Right lobe of liver (tissue), 6 donors: ENCODE results near the gene LIPA. TPM values are rescaled to one million over a fixed set of nuclear protein-coding genes. Genes with fewer than 3 reads are reported as not detected.

Experiments
- ATAC-seq, 4 donors: fragments of 200-7000 bp; cut with Tn5 transposase; one replicate each; pipeline ENCODE4 v1.9.1; 2020; ENCODE audit warnings: mild to moderate bottlenecking in 4 of 4, moderate library complexity in 4 of 4
- DNase-seq, 3 donors: peaks; one replicate each; pipeline ENCODE4 v3.0.0-alpha.2; 2020
- H3K27ac ChIP-seq, 3 donors: fragments of 200-600 bp; one replicate each; pipeline ENCODE4 v1.8.0; 2022
- H3K27me3 ChIP-seq, 2 donors: fragments of 200-600 bp; one replicate each; pipeline ENCODE4 v1.8.0; 2022
- H3K36me3 ChIP-seq, 4 donors: fragments of 200-600 bp; sonication (generic) in 1 of 4; one replicate each; pipeline versions ENCODE4 v1.5.1 to v1.8.0; 2017 to 2022; ENCODE audit warnings: control low read depth in 1 of 4
- H3K4me1 ChIP-seq, 4 donors: fragments of 200-600 bp; sonication (generic) in 1 of 4; one replicate each; pipeline versions ENCODE4 v1.5.1 to v1.8.0; 2017 to 2022; ENCODE audit warnings: control low read depth in 1 of 4
- H3K4me3 ChIP-seq, 3 donors: fragments of 200-600 bp; one replicate each; pipeline ENCODE4 v1.8.0; 2022
- H3K9me3 ChIP-seq, 4 donors: fragments of 200-600 bp; sonication (generic) in 1 of 4; one replicate each; pipeline versions ENCODE4 v1.5.1 to v1.8.0; 2017 to 2022; ENCODE audit warnings: control low read depth in 1 of 4
- CTCF ChIP-seq, 4 donors: fragments of 200-600 bp in 3 of 4; fragments of 450-650 bp in 1 of 4; IDR thresholded peaks; one replicate each; pipeline versions ENCODE4 v1.5.1 to v1.8.0; 2016 to 2022; ENCODE audit warnings: antibody characterized with exemption in 4 of 4, mild to moderate bottlenecking in 2 of 4
- POLR2A ChIP-seq: fragments of 450-650 bp; IDR thresholded peaks from one replicate; pipeline ENCODE4 v1.6.1; 2017; ENCODE audit warnings: antibody characterized with exemption, mild to moderate bottlenecking
- WGBS: methylation state at CpG from one replicate; pipeline ENCODE4 v1.1.6; 2018; ENCODE audit warnings: low coverage, low lambda C conversion rate; ENCODE audit not compliant: insufficient coverage; ENCODE audit errors: missing lambda C conversion rate; 5-methylcytosine and 5-hydroxymethylcytosine counted together
- intact Hi-C, 2 donors: fragments of 100-400 bp; cut with DNase I; formaldehyde crosslinking; loops; one replicate each; pipeline versions ENCODE4 v1.11.2 to v1.14.1; 2022
- total RNA-seq, 6 experiments: library from RNA; depleted of rRNA in 2 of 6; stranded (reverse); fragments of >200 nt in 2 of 6; fragmentation: NEBNext Ultra II Directional in 3 of 6; extraction: Animal tissue kit (Norgen Biotek cat#: 25700) in 3 of 6; gene quantifications; one replicate each; pipeline versions ENCODE4 v1.1.0 to v1.2.4, GENCODE V29; 2016 to 2023
- donor health status: DM: no; HTN: yes; CAD: no.
- donor health status: DM: no; HTN: no; CAD: no.
- donor health status: DM: no; HTN: no; CAD: no.
- donor health status: DM: no; HTN: yes; CAD: no.
- donor health status: DM: no; HTN: yes; CAD: no.

The LIPA gene
- total RNA-seq, 6 experiments from 2014 or later, result 52.4 to 179 (median 58.4) TPM

GRCh38 chr10:89164080-89164479 is 87.5 kb downstream of the LIPA start:
- DNase-seq (no peak), ATAC-seq (peak; percentile 14 to 64 (median 46))
- TF ChIP-seq POLR2A (no peak), CTCF (IDR thresholded peaks at IDR 0.05) (no peak)
- intact Hi-C loops, result no loop called here
- 37% methylated on average over 2 of the region's 3 CpGs for WGBS
- no peak overlapping the region for H3K4me3 ChIP-seq
- peak overlapping the region in 1 of 3 donors; percentile 61 for H3K27ac ChIP-seq
- H3K9me3 ChIP-seq, result no peaks in the 10 kb centered on the region
- H3K36me3 ChIP-seq, result no peaks in the 10 kb centered on the region
- H3K27me3 ChIP-seq, result no peaks in the 10 kb centered on the region
- H3K4me1 ChIP-seq, result peaks cover 0 to 8% (median 0%) of the 10 kb centered on the region in 4 donors

Other genes starting within 250 kb of the LIPA start
- gene CH25H, start 44.5 kb downstream of the LIPA start, total RNA-seq, result 1 to 10 TPM in 1 of 6 experiments, under 1 TPM in 3, not detected in 2; 0.31 to 1.2 (median 0.60) TPM
- gene IFIT2, start 50.3 kb upstream of the LIPA start, total RNA-seq, result 10 to 100 TPM in 3 of 6 experiments, 1 to 10 TPM in 3; 4.7 to 12.4 (median 9.8) TPM
- gene IFIT3, start 76.2 kb upstream of the LIPA start, total RNA-seq, result 10 to 100 TPM in 4 of 6 experiments, 1 to 10 TPM in 2; 7.5 to 17.9 (median 11.5) TPM
- gene IFIT1B, start 126.3 kb upstream of the LIPA start, total RNA-seq, result 1 to 10 TPM in 1 of 6 experiments, not detected in 5; 1.2 TPM
- 10 to 100 TPM in 3 of 6 experiments, 1 to 10 TPM in 3; 3.6 to 12.9 (median 10.0) TPM for gene IFIT1, start 140.8 kb upstream of the LIPA start, total RNA-seq
- gene IFIT5, start 162.8 kb upstream of the LIPA start, total RNA-seq, result 10 to 100 TPM in 2 of 6 experiments, 1 to 10 TPM in 4; 4.4 to 11.2 (median 8.3) TPM